GM19193 (cell line): Measurements from ENCODE around the gene RAP2C.

Experiments used
- POLR2A ChIP-seq: IDR thresholded peaks from 4 replicates; pipeline ENCODE4 v1.6.1; 2011; ENCODE audit not compliant: insufficient read depth, insufficient read length; ENCODE audit errors: extremely low read depth

The RAP2C gene

GRCh38 chrX:132214518-132214917 lies 4.7 kb downstream of the RAP2C start:
- no peak for TF ChIP-seq POLR2A

GRCh38 chrX:132209527-132209926 lies 9.7 kb downstream of the RAP2C start:
- no peak for TF ChIP-seq POLR2A

- TF ChIP-seq POLR2A: no peak
These were observed 10.8 kb downstream of the RAP2C start for GRCh38 chrX:132208422-132208821.

GRCh38 chrX:132207996-132208395 lies 11.3 kb downstream of the RAP2C start:
- TF ChIP-seq POLR2A: no peak

- no peak for TF ChIP-seq POLR2A
These were observed 13.0 kb downstream of the RAP2C start for GRCh38 chrX:132206259-132206658.

- TF ChIP-seq POLR2A: no peak
These were observed 14.6 kb downstream of the RAP2C start for GRCh38 chrX:132204629-132205028.

GRCh38 chrX:132200976-132201375 lies 18.3 kb downstream of the RAP2C start:
- TF ChIP-seq POLR2A: no peak

- no peak for TF ChIP-seq POLR2A
These were observed 19.3 kb downstream of the RAP2C start for GRCh38 chrX:132199941-132200340.

GRCh38 chrX:132193872-132194574 lies 25.2 kb downstream of the RAP2C start:
- TF ChIP-seq POLR2A: no peak

- no peak for TF ChIP-seq POLR2A
These were observed 27.3 kb downstream of the RAP2C start for GRCh38 chrX:132191938-132192337.

- TF ChIP-seq POLR2A: no peak
These were observed 31.1 kb downstream of the RAP2C start for GRCh38 chrX:132188175-132188574.

GRCh38 chrX:132187451-132187850 lies 31.8 kb downstream of the RAP2C start:
- TF ChIP-seq POLR2A: no peak

- TF ChIP-seq POLR2A: no peak
These were observed 34.4 kb downstream of the RAP2C start for GRCh38 chrX:132184871-132185270.

- TF ChIP-seq POLR2A: no peak
These were observed 37.9 kb downstream of the RAP2C start for GRCh38 chrX:132181364-132181763.

GRCh38 chrX:132180929-132181328 lies 38.3 kb downstream of the RAP2C start:
- TF ChIP-seq POLR2A: no peak

- no peak for TF ChIP-seq POLR2A
These were observed 45.6 kb downstream of the RAP2C start for GRCh38 chrX:132173647-132174046.

- no peak for TF ChIP-seq POLR2A
These were observed 47.4 kb downstream of the RAP2C start for GRCh38 chrX:132171881-132172280.

GRCh38 chrX:132171478-132171877 lies 47.8 kb downstream of the RAP2C start:
- TF ChIP-seq POLR2A: no peak

- no peak for TF ChIP-seq POLR2A
These were observed 49.7 kb downstream of the RAP2C start for GRCh38 chrX:132169554-132169953.
